Measurements from ENCODE around the gene CSF1R. TPM values are rescaled to one million over a fixed set of nuclear protein-coding genes. Genes with fewer than 3 reads are reported as not detected.

The CSF1R gene
- total RNA-seq, 1 experiment from 2014 or later: 5.8 TPM

GRCh38 chr5:150015415-150015814 lies 70.9 kb downstream of the CSF1R start:
- BruUV-seq (replicated peaks): no TSS peak
- ChIA-PET CTCF (no interaction called here), POLR2A (no interaction called here)
- no peak overlapping the region for H3K27ac Mint-ChIP-seq (ENCODE audit: unreplicated experiment)
- no peak overlapping the region for H3K4me3 Mint-ChIP-seq (ENCODE audit: unreplicated experiment)
- DNase-seq: no peak
- no peaks in the 10 kb centered on the region for H3K4me1 ChIP-seq
- H3K4me3 ChIP-seq (ENCODE audit: low read depth, low read length): no peak overlapping the region
- TF ChIP-seq, protein P1, sequence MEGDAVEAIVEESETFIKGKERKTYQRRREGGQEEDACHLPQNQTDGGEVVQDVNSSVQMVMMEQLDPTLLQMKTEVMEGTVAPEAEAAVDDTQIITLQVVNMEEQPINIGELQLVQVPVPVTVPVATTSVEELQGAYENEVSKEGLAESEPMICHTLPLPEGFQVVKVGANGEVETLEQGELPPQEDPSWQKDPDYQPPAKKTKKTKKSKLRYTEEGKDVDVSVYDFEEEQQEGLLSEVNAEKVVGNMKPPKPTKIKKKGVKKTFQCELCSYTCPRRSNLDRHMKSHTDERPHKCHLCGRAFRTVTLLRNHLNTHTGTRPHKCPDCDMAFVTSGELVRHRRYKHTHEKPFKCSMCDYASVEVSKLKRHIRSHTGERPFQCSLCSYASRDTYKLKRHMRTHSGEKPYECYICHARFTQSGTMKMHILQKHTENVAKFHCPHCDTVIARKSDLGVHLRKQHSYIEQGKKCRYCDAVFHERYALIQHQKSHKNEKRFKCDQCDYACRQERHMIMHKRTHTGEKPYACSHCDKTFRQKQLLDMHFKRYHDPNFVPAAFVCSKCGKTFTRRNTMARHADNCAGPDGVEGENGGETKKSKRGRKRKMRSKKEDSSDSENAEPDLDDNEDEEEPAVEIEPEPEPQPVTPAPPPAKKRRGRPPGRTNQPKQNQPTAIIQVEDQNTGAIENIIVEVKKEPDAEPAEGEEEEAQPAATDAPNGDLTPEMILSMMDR (IDR thresholded peaks at IDR 0.05; ENCODE audit: insufficient read depth in 1 of 2, low read depth in 1 of 2, low read length in 1 of 2, severe bottlenecking in 1 of 2, unreplicated experiment in 1 of 2): no peak
- peaks cover 15% of the 10 kb centered on the region; the same call in 1 of the 2 replicates for H3K9me3 ChIP-seq
- H3K36me3 ChIP-seq (ENCODE audit: control insufficient read depth, insufficient read depth, low read length): peaks cover 18% of the 10 kb centered on the region
- intact Hi-C loops (cut with micrococcal nuclease; ENCODE audit: unreplicated experiment): no loop called here
- no peaks in the 10 kb centered on the region for H3K27me3 ChIP-seq (replicated peaks; ENCODE audit: control insufficient read depth, insufficient read depth, low read length)
- peaks cover 12% of the 10 kb centered on the region for H3K9me3 Mint-ChIP-seq (ENCODE audit: unreplicated experiment)
- no peaks in the 10 kb centered on the region for H3K4me1 Mint-ChIP-seq (ENCODE audit: low read depth, unreplicated experiment)
- peaks cover 94% of the 10 kb centered on the region for H3K36me3 Mint-ChIP-seq (ENCODE audit: insufficient read depth, unreplicated experiment)
- no peaks in the 10 kb centered on the region for H3K27me3 Mint-ChIP-seq (ENCODE audit: insufficient read depth, unreplicated experiment)

- ChIA-PET POLR2A (no interaction called here), CTCF (no interaction called here)
- H3K27me3 ChIP-seq (replicated peaks; ENCODE audit: control insufficient read depth, insufficient read depth, low read length): no peaks in the 10 kb centered on the region
- TF ChIP-seq, protein P1 (IDR thresholded peaks at IDR 0.05; ENCODE audit: insufficient read depth in 1 of 2, low read depth in 1 of 2, low read length in 1 of 2, severe bottlenecking in 1 of 2, unreplicated experiment in 1 of 2): no peak
- H3K36me3 Mint-ChIP-seq (ENCODE audit: insufficient read depth, unreplicated experiment): peaks cover 94% of the 10 kb centered on the region
- peaks cover 22% of the 10 kb centered on the region for H3K36me3 ChIP-seq (ENCODE audit: control insufficient read depth, insufficient read depth, low read length)
- H3K4me3 ChIP-seq (ENCODE audit: low read depth, low read length): no peak overlapping the region
- H3K4me1 ChIP-seq: no peaks in the 10 kb centered on the region
- H3K9me3 ChIP-seq: peaks cover 15% of the 10 kb centered on the region; the same call in 1 of the 2 replicates
- no peak for DNase-seq
- no TSS peak for BruUV-seq (replicated peaks)
- H3K4me3 Mint-ChIP-seq (ENCODE audit: unreplicated experiment): no peak overlapping the region
- no peaks in the 10 kb centered on the region for H3K4me1 Mint-ChIP-seq (ENCODE audit: low read depth, unreplicated experiment)
- intact Hi-C loops (cut with micrococcal nuclease; ENCODE audit: unreplicated experiment): no loop called here
- H3K27me3 Mint-ChIP-seq (ENCODE audit: insufficient read depth, unreplicated experiment): no peaks in the 10 kb centered on the region
- H3K27ac Mint-ChIP-seq (ENCODE audit: unreplicated experiment): no peak overlapping the region
- H3K9me3 Mint-ChIP-seq (ENCODE audit: unreplicated experiment): peaks cover 12% of the 10 kb centered on the region
Measured at GRCh38 chr5:150014456-150014855, 71.9 kb downstream of the CSF1R start.

- peaks cover 22% of the 10 kb centered on the region for H3K36me3 ChIP-seq (ENCODE audit: control insufficient read depth, insufficient read depth, low read length)
- CTCF ChIA-PET: no interaction called here
- POLR2A ChIA-PET: no interaction called here
Measured at GRCh38 chr5:150013931-150014330, 72.4 kb downstream of the CSF1R start.

More at GRCh38 chr5:150013931-150014330, 72.4 kb downstream of the CSF1R start:
- BruUV-seq (replicated peaks): no TSS peak
- Histone ChIP-seq H3K4me3 (ENCODE audit: low read depth, low read length) (no peak overlapping the region), H3K4me1 (no peaks in the 10 kb centered on the region), H3K27me3 (replicated peaks; ENCODE audit: control insufficient read depth, insufficient read depth, low read length) (no peaks in the 10 kb centered on the region), H3K9me3 (peaks cover 15% of the 10 kb centered on the region; the same call in 1 of the 2 replicates)
- intact Hi-C loops (cut with micrococcal nuclease; ENCODE audit: unreplicated experiment): no loop called here
- no peak for DNase-seq
- Mint-ChIP-seq H3K9me3 (ENCODE audit: unreplicated experiment) (peaks cover 12% of the 10 kb centered on the region), H3K36me3 (ENCODE audit: insufficient read depth, unreplicated experiment) (peaks cover 92% of the 10 kb centered on the region), H3K4me1 (ENCODE audit: low read depth, unreplicated experiment) (no peaks in the 10 kb centered on the region), H3K4me3 (ENCODE audit: unreplicated experiment) (no peak overlapping the region), H3K27ac (ENCODE audit: unreplicated experiment) (no peak overlapping the region), H3K27me3 (ENCODE audit: insufficient read depth, unreplicated experiment) (no peaks in the 10 kb centered on the region)
- TF ChIP-seq, protein P1 (IDR thresholded peaks at IDR 0.05; ENCODE audit: insufficient read depth in 1 of 2, low read depth in 1 of 2, low read length in 1 of 2, severe bottlenecking in 1 of 2, unreplicated experiment in 1 of 2): no peak
